Activated naive CD4-positive, alpha-beta T cell treated with Interleukin-2 at 50 U/mL for 16 hours (primary cell): ENCODE measurements around the gene MYO5A.

ENCODE experiments used
- DNase-seq: peaks from one replicate; pipeline ENCODE4 v3.0.0-alpha.2; 2020

The MYO5A gene

DNA sequence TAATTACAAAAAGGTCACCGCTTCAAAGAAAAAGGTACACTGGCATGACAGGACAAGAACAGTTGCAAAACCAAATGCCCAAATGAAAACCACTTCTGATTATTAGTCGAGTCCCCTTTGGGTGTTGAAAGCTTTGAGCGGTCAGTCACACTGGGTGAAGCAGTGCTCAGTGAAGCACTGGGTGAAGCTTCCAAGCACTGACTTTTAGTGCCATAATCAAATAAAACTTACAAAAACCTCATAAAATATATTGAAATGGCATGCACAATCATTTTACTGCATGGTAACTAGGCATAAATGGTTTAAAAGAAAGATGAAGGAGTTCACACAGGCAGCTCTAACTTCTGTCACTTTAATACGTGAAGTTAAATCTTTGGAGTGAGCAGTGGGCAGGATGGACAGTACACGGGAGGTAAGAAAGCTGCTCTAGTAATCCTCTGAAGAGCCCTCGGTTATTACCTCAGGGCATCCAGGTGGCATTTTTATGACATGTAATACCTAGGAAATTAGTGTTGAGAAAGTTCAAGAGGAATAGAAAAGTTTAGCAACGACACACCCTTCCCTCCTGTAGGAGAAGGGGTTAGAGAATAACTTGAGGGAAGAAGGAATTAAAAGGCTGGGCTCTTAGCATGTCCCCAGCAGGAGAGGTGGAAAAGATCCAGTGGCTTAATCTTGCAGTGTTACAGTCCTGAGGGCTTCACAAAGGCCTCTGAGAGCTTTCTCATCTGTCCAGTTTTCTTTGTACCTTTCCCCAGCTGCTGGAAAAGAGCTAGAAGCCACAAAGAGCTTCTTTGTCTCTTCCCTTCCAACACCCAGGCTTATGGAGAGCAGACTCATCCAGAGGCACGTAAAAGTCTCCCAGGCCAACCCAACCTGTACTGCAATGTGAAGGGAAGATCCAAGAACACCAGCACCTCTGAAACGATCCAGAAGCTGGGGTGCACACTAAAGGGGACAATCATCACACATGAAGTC lies 168.2 kb downstream of the MYO5A start:
- no peak for DNase-seq

DNA sequence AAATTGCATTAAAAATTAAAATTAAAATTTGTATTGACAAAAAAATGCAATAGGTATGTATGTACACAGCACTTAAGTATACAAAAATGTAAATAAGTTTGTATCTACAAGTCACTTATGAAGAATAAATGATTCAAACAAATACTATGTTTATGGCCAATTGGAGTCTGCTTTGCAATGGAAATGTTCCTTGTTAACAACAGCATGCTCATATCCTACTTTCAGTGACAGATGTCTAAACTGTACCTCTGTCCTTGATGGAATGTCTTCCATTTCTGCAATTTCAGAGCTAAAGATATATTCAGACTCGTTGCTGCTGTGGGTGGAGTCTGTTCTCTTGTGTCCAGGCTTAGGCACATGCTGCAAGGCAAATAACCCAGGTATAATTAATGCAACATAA lies 169.0 kb downstream of the MYO5A start:
- no peak for DNase-seq

DNA sequence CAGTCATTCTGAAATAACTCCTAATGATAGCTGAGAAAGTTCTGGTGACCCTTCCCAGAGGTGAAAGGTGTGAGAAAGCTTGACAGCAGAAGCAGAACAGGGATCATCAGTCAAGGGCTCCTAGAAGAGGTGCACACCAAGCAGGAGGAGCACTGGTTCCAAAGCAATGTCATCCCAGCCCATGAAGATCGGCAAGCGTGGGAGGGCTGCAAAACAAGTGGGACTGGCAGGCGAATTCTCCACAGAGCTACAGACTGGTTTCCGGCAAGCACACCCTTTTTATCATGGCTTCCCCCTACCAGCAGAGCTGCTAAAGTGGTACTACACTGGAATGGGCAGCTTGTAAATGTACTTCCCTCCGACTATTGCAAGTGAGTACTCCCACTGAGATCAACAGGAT lies 170.7 kb downstream of the MYO5A start:
- no peak for DNase-seq

DNA sequence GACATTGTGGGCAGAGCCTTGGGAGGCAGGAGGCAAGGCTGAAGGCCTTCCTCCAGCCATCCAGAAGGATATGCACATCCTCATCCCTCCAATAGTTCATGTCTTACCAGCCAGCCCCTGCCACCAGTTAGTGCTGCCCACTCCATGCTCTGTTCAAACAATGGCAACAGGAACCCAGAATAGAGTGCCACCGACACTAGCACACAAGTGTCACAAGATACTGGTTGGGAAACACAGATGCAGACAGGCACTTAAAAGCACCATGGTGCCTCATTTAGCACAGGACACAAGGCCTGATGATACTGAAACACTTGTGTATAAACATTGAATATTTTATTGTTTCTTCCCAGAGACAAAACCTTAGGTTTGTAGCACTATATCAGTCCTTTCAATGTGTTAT lies 176.6 kb downstream of the MYO5A start:
- no peak for DNase-seq

DNA sequence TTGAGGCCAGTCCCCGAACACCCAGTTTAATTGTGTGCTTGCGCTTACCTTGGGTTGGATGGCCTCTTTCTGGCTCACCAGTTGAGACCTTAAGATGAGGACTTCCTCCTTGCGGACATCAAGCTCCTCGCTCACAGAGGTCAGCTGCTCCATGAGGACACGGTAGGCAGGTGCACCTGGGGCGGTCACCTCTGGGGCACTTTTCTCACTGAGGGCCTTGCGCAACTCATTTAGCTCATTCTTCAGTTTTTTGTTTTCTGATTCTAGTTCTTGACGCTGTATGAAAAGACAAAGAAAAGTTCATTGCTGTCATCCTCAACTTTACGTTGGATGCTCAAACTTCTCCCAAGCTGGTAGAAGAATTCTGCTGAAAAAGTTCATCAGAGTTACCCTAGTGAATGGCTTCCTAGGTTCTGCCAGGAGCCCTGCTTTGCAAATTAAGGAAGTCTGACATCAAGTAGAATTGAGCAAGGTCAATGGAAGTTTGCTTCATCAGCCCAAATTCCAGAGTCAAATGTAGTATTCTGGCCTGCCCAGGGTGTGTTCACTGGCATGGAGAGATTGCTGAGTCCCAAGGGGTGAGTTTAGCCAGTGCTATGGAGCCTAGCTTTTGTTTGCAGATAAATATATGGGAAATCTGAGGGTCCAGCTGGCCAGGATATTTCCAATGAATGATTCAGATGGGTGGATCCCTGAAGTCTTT lies 177.3 kb downstream of the MYO5A start:
- DNase-seq, result no peak

DNA sequence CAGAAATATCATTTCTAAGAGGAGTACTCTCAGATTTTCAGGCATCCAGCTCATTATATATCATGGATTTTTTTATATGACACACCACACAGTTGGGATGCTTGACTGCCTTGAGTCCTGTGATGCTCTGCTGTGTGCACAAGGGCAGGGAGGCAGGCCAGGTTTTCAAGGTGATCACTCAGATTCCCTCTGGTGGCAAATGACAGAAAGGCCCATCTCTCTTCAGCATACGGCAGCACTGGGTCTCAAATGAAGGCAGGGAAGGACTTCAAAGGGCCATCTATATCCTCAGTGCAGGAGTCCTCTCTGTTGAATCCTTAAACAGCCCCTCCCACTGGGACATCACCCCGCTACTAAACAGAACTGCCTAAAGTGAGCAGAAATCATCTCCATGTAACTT lies 178.3 kb downstream of the MYO5A start:
- DNase-seq, result no peak

DNA sequence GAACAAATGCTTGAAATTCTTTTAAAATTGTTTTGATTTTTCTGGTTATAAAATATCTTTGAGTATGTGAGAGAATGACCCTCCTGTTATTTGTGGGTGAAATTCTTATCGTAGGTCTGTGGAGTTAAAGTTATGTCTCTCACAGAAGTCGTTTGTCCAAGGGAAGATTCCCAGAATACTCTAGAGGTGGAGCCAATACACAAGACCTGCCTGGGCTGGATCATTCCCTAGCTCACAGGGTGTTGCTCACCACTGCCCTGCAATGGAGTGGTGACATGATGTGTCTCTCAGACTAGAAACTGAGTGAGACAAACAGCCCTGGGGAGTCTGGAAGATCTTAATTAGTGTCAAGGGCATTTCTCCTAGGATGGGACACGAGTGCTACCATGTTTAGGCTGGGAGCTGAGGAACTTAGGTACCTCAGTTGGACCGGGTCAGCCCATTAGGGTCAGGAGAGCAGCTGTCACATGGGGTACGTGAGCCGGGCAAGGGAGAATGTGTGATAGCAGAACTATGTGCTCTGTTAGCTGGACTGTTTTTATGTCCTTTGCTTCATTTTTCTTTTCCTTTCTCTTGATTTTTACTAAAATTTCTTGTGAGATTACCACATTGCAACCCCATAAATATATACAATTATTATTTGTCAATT lies 179.5 kb downstream of the MYO5A start:
- no peak for DNase-seq

DNA sequence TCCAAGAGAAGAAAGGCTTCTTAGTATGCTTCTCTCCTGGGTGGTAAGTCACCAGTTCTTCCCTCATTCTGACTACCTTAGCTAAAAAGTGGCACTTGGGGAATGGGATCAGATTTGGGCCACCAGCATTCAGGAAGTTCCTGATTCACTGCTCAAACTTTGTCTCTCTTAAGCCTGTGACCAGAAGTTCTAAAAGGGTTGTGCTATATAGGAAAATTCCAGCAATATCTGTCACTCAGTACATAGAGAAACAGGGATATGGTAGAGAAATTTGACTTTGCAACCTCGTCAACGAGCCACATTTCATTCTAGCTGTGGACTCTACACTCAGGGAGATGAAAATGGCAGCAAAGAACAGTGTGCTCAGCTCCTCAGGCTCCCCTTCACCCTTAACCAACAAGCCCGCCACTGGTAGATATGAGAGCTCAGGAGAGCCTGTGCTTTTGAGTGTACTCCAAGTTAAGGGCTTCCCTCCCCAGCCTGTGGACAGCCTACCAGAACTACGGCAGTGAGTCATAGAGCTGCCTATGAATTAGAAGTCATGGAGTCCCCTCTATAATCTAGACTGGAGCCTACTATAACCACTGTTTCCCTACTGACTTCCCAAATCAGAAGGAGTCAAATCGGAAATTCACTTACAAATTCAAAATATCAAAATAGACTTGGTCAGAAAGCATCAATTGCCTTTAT lies 180.5 kb downstream of the MYO5A start:
- DNase-seq, result no peak

DNA sequence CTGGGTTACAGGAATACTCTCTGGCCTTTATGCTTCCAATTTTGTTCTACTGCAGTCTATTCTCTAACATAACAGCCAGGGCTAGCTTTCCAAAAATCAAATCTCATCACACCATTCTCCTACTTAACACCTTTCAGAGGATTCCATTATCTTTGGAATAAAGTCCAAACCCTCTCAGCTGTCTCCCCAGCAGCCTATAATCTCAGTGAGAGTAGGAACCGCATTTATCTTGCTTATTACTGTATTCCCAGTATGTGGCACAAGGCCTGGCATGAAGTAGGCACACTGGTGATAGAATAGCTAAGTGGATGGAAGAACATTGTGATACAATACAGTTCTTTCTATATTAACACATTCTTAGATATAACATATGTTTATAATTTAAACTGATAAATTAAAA lies 184.1 kb downstream of the MYO5A start:
- no peak for DNase-seq

DNA sequence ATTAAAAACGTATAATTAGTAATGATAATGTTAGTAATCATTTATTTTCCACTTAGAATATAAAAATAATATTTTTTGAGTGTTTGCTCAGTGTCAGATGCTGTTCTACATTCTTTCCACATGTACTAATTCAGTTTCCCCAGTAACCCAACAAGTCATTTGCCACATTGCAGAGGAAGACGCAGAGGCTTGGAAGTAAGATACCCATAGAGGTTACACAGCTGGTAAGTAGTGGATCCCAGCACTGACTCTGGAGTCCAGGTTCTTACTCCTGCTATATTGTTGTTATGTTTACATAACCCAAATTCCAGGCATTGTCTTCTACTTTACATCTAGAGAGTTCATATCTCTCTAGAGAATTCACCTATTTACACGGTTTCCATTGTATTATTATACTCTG lies 184.8 kb downstream of the MYO5A start:
- DNase-seq, result no peak

DNA sequence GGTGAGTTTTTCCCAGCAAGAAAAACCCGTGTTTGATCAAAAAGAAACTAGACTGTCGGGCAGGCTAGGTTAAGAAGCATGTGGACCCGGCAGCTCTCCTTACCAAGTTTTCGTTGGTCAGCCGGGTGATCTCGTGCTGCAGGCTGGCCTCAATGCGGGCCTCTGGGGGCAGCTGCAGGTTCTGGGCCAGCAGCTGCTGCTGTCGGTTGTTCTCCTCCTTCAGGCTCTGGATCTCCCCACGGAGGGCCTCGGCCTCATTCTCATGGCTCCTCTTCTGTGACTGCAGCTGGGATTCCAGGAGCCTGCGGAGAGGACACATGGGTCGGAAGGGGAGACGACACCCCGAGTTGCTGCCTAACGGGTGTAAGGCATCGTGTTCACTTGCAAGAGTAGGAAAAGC lies 188.6 kb downstream of the MYO5A start:
- no peak for DNase-seq

DNA sequence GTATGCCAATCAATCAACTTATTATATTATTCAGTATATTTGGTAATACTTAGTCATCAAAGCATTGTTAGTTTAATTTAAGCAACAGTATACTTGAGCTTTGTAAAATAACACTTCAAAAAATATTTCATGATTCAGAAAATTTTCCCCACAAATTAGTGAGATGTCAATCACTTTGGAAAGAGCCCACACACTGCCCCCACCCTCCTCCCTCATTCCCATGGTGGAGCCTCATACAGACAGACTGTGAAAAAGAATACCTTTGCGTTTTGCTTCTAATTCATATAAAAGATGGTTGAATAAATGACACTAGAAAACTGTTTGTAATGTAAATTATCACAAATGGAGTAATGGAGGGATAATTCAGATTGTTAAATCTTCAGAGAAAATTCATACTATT lies 189.8 kb downstream of the MYO5A start:
- DNase-seq, result no peak

DNA sequence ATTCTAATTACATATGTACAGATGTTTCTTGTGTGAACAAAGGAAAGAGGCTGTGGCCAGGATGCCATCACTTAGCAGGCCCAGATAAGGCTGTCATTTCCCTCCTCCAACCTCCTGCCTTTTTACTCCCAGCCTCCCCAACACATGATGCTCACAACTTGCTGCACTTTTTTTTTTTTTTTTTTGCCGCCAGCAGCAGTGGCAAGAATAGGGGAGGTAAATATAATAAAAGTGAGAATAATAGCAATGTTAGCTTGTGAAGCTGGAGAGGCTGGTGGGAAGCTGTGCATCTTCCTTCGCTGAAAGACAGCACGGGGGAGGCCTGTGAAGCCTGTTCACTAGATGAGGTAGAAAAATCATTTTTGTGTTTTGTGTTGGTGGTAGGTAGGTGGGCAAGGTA lies 190.6 kb downstream of the MYO5A start:
- no peak for DNase-seq

DNA sequence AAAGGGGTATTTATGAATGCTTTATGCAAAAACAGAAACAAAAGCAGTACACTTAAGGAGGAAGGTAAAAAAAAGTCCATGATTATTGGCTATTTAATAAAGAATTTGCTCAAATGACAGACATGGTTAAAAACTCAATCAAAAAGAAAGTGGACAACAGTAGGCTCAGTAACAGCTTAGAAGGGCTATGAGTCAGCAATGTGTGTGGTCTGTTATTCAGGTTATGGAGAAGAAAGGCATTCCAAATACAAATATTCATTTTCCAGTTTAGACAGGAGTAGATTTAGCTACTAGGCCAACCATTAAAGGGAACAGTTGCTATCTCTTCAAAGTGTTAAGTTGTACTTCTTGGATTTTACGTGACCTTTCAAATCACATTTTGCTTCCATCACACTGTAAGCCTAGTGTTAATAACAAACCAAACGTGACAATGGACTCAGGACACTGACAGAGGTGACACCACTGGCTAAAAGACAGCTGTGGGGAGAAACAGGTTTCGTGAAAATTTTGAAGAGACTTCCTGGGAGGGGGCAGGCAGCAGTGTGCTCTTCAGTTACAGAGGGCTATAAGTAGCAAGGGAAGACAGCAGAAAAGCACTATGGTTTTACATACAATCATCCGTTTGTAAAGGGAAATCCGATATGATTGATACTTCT lies 191.4 kb downstream of the MYO5A start:
- DNase-seq, result no peak

DNA sequence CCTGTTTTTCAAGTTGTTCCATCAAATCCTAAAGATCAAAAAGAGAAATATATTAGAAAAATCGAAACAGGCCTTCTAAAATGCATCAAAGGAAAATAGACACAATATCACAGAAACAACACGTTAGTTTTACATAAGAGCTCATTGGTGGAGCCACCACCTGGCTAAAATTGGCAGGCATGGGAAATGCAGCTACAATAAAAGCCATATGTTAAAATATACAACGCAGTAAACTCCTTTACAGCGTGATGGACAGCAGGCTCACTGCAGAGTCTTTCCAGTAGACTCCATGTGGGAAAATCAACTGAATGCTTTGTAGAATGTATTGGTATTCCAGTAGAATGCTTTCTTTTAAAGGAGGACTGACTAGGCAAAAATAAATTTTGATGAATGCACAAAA lies 192.2 kb downstream of the MYO5A start:
- no peak for DNase-seq

DNA sequence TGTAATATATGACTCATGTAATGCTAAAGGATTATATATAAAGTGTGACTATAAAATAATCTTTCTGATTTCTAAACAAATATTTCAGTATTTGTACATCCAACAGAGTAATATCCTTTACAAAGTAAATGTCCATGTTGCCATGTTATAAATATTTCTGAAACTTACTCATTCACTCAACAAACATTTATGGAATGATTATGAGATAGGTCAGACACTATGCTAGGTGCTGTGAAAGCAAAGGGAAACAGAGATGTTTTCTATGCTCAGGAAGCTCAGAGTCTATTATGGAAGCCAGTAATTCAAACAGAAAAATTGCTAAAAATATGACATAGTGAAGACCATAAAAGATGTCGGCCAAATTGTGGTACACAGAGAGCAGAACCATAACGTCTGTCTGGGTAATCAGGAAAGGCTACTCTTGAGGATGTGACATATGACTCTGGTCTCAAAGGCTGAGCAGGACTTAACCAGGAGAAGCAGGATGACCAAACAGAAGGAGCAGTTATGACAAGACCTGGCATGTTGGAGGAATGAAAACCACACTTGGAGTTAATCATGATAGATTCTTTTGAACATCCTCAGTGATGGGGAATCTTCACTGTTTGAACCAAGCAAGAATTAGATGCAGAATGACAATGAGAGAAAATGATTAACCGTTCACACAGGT lies 194.1 kb downstream of the MYO5A start:
- no peak for DNase-seq

DNA sequence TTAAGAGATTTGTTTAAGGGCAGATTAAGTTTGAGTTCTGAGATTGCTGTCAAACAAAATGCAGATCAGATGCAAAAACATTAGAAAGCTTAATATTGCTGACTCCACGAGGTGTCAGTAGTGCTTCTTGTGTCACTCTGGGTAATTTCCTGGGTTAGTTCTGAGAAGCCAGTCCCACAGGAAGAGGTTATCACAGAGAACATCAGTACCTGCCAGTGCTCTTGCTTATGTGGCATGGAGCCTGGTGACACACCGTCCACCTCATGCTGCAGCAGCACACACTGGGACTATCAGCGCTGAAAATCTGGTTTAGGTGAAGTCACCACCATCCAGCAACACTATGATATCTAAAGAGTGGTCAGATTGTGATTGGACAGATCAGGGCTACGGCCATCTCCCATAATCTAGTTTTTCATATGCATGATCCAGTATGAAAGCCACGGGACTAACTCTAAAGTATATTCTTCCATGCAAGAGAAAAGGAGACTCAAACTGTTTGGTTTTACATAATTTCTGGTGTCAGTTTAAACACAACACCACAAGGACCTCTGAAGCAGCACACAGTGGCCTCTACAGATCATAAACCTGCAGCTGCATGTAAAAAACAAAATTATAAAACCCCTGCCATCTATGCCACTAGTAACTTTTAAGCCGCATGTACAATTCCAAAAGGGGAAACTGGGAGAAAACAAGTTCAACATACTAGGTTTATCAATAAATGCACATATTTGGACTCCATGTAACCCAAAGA lies 197.0 kb downstream of the MYO5A start:
- DNase-seq, result peak; percentile 49

DNA sequence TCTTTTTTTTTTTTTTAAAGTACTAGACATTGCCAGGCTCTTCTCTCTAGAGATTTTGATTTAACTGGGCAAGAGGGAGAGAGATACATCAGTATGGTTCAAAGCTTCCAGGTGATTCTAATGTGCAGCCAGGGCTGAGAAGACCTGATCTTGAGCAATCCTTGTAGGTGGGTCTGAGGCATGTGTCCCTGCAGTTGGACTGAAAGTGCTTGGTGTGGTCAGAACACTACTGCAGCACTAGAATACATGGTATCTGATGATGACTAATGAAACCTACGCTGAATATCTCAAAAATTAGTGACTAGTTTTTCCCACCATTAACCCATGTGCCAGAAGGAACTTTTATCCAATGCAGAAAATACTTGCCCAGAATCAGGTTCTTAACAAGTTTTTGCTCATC lies 198.7 kb downstream of the MYO5A start:
- no peak for DNase-seq

DNA sequence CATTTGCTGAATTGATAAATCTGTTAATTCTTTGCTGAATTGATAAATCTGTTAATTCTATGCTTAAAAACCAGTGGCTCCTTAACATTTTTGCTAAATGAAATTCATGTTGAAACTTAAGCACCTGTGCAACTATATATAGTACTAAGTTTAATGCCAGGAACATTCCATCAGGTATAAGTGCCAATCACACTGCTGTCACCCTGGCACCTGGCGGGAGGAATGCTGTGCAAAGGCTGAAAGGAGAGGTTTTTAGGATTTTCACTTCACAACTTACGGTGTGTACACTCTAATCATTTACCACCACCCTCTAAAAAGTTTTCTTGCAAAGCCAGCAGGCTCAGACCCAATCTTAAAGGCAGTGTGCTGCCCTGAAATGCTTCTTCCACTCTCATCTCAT lies 199.5 kb downstream of the MYO5A start:
- DNase-seq, result no peak

DNA sequence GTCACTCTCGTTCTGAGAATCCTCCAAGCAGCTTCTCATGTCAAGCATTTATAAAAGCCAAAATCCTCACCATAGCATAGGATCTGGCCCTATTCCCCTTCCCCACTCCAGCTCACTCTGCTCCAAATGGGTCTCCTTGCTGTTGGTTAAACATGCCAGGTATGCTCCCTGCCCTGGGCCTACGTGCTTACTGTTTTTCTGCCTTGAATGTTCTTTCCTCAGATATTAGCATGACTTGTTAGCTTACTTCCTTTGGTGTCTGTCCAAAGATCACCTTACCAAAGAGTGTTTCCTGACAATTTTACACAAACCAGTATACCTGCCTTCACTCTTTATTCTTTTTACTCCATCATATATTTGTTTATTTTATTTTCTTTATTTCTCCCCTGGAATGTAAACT lies 200.0 kb downstream of the MYO5A start:
- DNase-seq, result no peak

DNA sequence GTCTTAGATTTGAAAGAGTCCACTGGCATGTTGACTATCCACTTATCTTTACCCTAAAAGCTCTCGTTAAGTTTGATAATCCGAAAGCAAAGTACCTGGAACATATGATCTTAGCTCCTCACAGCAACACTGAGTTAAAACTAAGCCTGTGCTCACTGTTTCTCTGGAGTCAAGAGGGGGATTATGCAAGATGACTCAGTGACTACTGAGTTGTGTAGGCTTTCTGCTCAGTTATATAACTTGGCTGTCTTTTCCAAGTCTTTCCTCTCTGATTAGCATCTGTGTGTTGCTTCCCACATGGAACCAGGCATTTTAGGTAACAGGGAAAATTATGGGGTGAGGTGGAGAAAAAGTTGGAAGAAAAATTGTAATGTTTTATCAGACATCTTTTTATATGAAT lies 201.9 kb downstream of the MYO5A start:
- DNase-seq, result no peak
